CD1c-positive myeloid dendritic cell (primary cell): Measurements from ENCODE around the gene SVIL.

Experiments
- DNase-seq: peaks from one replicate; pipeline ENCODE4 v3.0.0-alpha.2; 2016; ENCODE audit errors: extremely low spot score

The SVIL gene

GRCh38 chr10:29417324-29417723 lies 217.4 kb downstream of the SVIL start:
- no peak for DNase-seq

DNA sequence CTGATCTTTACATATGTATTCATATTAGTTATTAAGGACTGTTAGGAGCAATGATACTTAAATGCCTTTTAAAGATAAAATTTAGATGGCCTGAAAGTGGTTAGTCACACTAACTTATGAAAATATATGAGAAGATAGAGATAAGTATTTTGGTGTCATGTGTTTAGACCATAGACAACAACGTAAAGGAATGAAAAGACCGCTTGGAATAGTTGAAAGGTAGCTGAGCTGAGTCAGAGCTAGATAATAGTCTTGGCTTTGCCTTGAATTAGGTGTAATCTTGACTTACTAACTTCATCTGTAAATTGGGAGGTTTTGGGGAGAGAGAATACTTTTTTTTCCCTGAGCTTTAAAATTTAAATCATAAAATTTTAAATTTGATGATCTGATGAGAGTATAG lies 218.9 kb downstream of the SVIL start:
- no peak for DNase-seq

GRCh38 chr10:29414501-29414900 lies 220.3 kb downstream of the SVIL start:
- no peak for DNase-seq

DNA sequence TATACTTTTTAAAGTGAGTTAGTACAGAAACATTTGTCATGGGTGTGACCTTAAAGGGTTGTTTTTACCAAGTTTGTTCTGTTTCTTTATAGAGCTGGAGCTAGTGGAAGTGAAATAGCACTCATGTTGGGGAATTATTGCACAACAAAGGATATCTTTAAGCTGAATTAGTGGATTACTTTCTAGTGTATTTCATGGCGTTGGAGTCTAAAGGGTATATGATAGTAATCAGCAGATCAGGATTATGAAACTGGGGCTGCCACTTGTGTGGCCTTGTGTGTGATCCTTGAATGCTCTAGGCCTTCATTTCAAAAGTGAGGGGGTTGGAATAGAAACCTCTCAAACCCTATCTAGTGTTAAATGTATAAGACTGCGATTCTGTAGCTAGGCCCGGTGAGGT lies 222.3 kb downstream of the SVIL start:
- DNase-seq = peak; percentile 35

DNA sequence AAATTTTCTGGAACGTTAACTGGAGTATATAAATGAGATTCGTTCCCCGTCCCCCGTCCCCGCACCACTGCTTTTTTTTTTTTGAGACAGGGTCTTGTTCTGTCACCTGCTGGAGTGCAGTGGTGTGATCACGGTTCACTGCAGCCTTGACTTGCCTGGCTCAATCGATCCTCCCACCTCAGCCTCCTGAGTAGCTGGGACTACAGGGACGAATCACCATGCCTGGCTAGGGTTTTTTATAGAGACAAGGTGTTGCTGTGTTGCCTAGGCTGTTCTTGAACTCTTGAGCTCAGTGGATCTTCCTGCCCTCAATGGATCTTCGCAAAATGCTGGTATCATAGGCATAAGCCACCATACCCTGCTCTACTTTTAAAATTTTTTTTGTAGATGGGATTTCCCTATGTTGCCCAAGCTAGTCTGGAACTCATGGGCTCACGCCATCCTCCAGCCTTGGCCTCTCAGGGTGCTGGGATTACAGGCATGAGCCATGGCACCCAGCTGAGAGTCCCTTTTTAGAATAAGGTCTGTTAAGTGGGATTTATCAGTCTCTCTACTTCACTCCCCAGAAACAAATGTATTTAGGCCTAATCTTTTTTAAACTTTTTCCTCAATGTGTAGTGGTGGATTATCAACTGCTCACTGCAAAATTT lies 223.0 kb downstream of the SVIL start:
- DNase-seq = no peak

DNA sequence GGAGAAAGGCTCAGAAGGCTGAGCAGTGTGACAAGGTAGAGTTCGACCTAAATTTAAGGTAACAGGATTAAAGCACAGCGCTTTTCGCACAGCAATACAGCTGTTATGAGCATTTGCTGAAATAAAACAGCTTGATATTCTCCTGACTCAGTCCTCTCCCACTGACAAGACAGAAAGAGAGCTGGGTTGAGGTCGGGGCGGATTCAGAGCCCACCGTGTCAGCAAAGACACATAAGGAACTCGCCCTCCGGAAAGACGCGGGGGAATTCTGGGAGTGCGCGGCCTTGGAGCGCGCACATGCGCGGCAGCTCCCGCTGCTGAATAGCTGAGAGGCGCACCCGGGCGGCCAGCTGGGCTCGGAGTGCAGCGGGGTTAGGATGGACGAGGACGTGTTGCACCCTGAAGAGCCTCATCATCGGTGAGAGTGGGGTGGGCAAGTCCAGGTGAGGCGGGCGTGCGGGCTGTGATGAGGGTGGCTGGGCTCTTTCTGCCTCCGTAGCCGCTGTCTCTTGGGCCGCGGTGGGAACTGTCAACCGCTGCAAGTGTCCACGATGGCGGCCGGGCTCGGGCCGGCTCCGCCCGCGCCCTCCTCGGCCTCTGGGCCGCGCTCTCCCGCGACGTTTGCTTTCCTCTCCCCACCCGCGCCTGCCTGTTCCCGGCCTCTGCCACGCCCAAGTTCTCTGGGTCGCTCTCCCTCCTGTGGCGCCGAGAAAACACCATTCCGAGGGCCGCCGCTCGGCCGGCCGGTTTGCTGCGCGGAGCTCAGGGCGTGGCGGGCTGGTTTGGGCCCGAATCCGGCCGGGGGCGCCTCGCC lies 225.3 kb downstream of the SVIL start:
- peak; percentile 73 for DNase-seq

DNA sequence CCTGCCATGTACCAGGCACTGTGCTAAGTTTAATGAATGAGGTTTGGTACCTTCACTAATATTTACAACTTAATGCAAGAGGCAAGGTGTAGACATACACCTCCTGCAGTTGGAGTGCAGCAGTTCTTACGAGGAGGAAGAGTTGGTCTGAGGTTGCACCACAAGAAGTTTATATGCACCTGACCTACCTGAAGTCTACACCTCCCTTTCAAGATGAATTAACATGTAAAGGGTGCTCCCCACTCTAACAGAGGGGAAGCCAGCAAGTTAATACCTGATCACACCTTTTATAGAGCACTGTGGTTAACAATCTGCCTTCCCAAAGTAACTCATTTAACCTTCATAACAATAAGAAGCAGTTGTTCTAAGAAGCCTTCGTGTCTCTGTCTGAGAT lies 225.9 kb downstream of the SVIL start:
- DNase-seq = no peak
